ENCODE data around the gene LRRC2. TPM values are rescaled to one million over a fixed set of nuclear protein-coding genes. Genes with fewer than 3 reads are reported as not detected.
A peak's percentile ranks its signal among the peaks of the same experiment; 100 is the strongest.

Gene LRRC2
- total and polyA plus RNA-seq, 9 of the 15 experiments (the other 6 are each of a cell fraction or from before 2014, with no cell fraction given) = 0.01 to 0.04 (median 0.03) TPM; not detected in 5

- TF ChIP-seq TEAD1 (CRISPR knock-in tag; IDR thresholded peaks at IDR 0.05) (peak; percentile 85 to 92), HDAC3 (IDR thresholded peaks at IDR 0.05; ENCODE audit: borderline replicate concordance, partially characterized antibody) (peak; percentile 89), RCOR1 (IDR thresholded peaks at IDR 0.05; ENCODE audit: borderline replicate concordance in 1 of 2, low read depth in 2 of 2, low read length in 2 of 2) (peak; percentile 66 to 91), TFAP4 (CRISPR knock-in tag; IDR thresholded peaks at IDR 0.05; ENCODE audit: borderline replicate concordance) (peak; percentile 50), L3MBTL2 (IDR thresholded peaks at IDR 0.05) (peak; percentile 85), ZNF518B (CRISPR knock-in tag; IDR thresholded peaks at IDR 0.05) (no peak), ID3 (CRISPR knock-in tag; IDR thresholded peaks at IDR 0.05) (no peak), ID3 (tag; IDR thresholded peaks at IDR 0.05) (peak; percentile 92), ZNF583 (CRISPR knock-in tag; IDR thresholded peaks at IDR 0.05) (peak; percentile 75; the same call in 1 of the 2 replicates), ZNF175 (CRISPR knock-in tag; IDR thresholded peaks at IDR 0.05; ENCODE audit: low read depth) (peak; percentile 93), TBP (optimal IDR thresholded peaks at IDR 0.05; ENCODE audit: low read depth, low read length) (peak; percentile 12), BCOR (IDR thresholded peaks at IDR 0.05) (peak; percentile 72), HLTF (IDR thresholded peaks at IDR 0.05) (0 out of 2 replicates have a peak, but pooled peaks have one; percentile 16), REST (IDR thresholded peaks at IDR 0.05; ENCODE audit: borderline replicate concordance) (peak; percentile 35; the same call in 1 of the 2 replicates), REST (CRISPR knock-in tag; IDR thresholded peaks at IDR 0.05; ENCODE audit: low read depth) (no peak), SMARCC2 (IDR thresholded peaks at IDR 0.05; ENCODE audit: low read depth) (peak; percentile 91)
Measured at GRCh38 chr3:46549408-46549904, 16.6 kb downstream of the LRRC2 start (continued).
